Measurements from ENCODE around the gene HRAS. TPM values are rescaled to one million over a fixed set of nuclear protein-coding genes. Genes with fewer than 3 reads are reported as not detected.

Gene HRAS
- total and polyA plus RNA-seq, 10 of the 15 experiments (the other 5 are each of a cell fraction or from before 2014, with no cell fraction given), result 2.8 to 72.4 (median 31.7) TPM

DNA sequence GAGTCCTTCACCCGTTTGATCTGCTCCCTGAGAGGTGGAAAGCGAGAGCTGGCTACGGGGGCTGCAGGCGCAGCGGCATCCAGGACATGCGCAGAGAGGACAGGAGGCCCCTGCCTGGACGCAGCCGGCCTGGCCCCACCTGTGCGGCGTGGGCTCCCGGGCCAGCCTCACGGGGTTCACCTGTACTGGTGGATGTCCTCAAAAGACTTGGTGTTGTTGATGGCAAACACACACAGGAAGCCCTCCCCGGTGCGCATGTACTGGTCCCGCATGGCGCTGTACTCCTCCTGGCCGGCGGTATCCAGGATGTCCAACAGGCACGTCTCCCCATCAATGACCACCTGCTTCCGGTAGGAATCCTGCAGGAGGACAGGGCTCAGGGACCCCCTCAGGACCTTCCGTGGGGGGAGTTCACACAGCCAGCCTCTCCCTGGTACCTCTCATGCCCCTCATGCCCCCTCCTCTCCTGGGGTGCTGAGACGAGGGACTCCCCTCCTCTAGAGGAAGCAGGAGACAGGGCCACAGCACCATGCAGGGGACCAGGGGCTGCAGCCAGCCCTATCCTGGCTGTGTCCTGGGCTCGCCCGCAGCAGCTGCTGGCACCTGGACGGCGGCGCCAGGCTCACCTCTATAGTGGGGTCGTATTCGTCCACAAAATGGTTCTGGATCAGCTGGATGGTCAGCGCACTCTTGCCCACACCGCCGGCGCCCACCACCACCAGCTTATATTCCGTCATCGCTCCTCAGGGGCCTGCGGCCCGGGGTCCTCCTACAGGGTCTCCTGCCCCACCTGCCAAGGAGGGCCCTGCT lies 1.6 kb downstream of the HRAS start:
- H3K4me2 ChIP-seq (ENCODE audit: control insufficient read depth, insufficient read depth), result peak overlapping the region; percentile 89
- ATAC-seq (no peak), DNase-seq (ENCODE audit: low read depth, low spot score) (no peak), FAIRE-seq (no peak)
- ChIA-PET CTCF (interaction anchor here (1.1 kb wide), 1 partner anchor 15 kb away, joined by 8 read pairs; no protein-coding TSS in a partner anchor), RAD21 (ENCODE audit: unreplicated experiment) (no interaction called here), POLR2A (interaction anchor here (1.1 to 2.3 kb wide), 2 partner anchors 26 to 28 kb away, joined by 3 to 6 read pairs; no protein-coding TSS in a partner anchor), SMC1A (ENCODE audit: uncharacterized antibody, unreplicated experiment) (interaction anchor here (2.1 kb wide), 1 partner anchor 15 kb away, joined by 5 read pairs; no protein-coding TSS in a partner anchor)
- H3K9ac ChIP-seq (ENCODE audit: control insufficient read depth, insufficient read depth, low read length), result peak overlapping the region; percentile 85; the same call in 1 of the 2 replicates
- H2AFZ ChIP-seq (ENCODE audit: control insufficient read depth, low read depth, low read length), result no peak overlapping the region
- BruUV-seq (replicated peaks), result TSS peak; percentile 67
- peaks cover 27% of the 10 kb centered on the region for H3K4me1 ChIP-seq (ENCODE audit: control insufficient read depth, insufficient read depth, low read length)
- intact Hi-C loops (cut with micrococcal nuclease; ENCODE audit: unreplicated experiment), result no loop called here
- peaks cover 4% of the 10 kb centered on the region; the same call in 1 of the 2 replicates for H4K20me1 ChIP-seq (ENCODE audit: control insufficient read depth, insufficient read depth)
- no peaks in the 10 kb centered on the region for H3K27me3 ChIP-seq (replicated peaks in 1 of 2; ENCODE audit: control insufficient read depth in 2 of 2, insufficient read depth in 2 of 2, low read length in 1 of 2)
- peak overlapping the region; percentile 90 for H3K4me3 ChIP-seq
- in situ Hi-C loops (cut with MboI), result no loop called here
- H3K9me3 ChIP-seq (replicated peaks; ENCODE audit: control insufficient read depth, insufficient read depth, low read length), result no peaks in the 10 kb centered on the region
- peaks cover 0 to 12% of the 10 kb centered on the region in 2 experiments; a peak in 3 of 4 replicates for H3K36me3 ChIP-seq (ENCODE audit: control insufficient read depth in 2 of 2, insufficient read depth in 2 of 2, low read length in 1 of 2)
- no peak overlapping the region for H3K27ac ChIP-seq (ENCODE audit: control insufficient read depth, insufficient read depth)
- peaks cover 16% of the 10 kb centered on the region for H3K79me2 ChIP-seq (ENCODE audit: control insufficient read depth, insufficient read depth, low read length)
- WGBS (ENCODE audit: insufficient coverage, insufficient replicate concordance, low lambda C conversion rate, missing lambda C conversion rate), result 95% methylated on average over 36 of the region's 37 CpGs
- TF ChIP-seq, protein P1, sequence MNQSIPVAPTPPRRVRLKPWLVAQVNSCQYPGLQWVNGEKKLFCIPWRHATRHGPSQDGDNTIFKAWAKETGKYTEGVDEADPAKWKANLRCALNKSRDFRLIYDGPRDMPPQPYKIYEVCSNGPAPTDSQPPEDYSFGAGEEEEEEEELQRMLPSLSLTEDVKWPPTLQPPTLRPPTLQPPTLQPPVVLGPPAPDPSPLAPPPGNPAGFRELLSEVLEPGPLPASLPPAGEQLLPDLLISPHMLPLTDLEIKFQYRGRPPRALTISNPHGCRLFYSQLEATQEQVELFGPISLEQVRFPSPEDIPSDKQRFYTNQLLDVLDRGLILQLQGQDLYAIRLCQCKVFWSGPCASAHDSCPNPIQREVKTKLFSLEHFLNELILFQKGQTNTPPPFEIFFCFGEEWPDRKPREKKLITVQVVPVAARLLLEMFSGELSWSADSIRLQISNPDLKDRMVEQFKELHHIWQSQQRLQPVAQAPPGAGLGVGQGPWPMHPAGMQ (IDR thresholded peaks at IDR 0.05; ENCODE audit: borderline replicate concordance), result no peak
- TF ChIP-seq CHD4 (IDR thresholded peaks at IDR 0.05) (no peak), DPF2 (IDR thresholded peaks at IDR 0.05) (no peak), RB1 (IDR thresholded peaks at IDR 0.05; ENCODE audit: borderline replicate concordance) (no peak), HCFC1 (IDR thresholded peaks at IDR 0.05; ENCODE audit: low read length) (no peak), LARP7 (IDR thresholded peaks at IDR 0.05) (no peak), HDAC6 (IDR thresholded peaks at IDR 0.05; ENCODE audit: unreplicated experiment) (no peak), SIN3A (IDR thresholded peaks at IDR 0.05; ENCODE audit: low read depth, low read length) (no peak), FOXM1 (IDR thresholded peaks at IDR 0.05; ENCODE audit: low read depth, low read length) (no peak), ZNF24 (IDR thresholded peaks at IDR 0.05) (no peak)
- TF ChIP-seq, protein P2, sequence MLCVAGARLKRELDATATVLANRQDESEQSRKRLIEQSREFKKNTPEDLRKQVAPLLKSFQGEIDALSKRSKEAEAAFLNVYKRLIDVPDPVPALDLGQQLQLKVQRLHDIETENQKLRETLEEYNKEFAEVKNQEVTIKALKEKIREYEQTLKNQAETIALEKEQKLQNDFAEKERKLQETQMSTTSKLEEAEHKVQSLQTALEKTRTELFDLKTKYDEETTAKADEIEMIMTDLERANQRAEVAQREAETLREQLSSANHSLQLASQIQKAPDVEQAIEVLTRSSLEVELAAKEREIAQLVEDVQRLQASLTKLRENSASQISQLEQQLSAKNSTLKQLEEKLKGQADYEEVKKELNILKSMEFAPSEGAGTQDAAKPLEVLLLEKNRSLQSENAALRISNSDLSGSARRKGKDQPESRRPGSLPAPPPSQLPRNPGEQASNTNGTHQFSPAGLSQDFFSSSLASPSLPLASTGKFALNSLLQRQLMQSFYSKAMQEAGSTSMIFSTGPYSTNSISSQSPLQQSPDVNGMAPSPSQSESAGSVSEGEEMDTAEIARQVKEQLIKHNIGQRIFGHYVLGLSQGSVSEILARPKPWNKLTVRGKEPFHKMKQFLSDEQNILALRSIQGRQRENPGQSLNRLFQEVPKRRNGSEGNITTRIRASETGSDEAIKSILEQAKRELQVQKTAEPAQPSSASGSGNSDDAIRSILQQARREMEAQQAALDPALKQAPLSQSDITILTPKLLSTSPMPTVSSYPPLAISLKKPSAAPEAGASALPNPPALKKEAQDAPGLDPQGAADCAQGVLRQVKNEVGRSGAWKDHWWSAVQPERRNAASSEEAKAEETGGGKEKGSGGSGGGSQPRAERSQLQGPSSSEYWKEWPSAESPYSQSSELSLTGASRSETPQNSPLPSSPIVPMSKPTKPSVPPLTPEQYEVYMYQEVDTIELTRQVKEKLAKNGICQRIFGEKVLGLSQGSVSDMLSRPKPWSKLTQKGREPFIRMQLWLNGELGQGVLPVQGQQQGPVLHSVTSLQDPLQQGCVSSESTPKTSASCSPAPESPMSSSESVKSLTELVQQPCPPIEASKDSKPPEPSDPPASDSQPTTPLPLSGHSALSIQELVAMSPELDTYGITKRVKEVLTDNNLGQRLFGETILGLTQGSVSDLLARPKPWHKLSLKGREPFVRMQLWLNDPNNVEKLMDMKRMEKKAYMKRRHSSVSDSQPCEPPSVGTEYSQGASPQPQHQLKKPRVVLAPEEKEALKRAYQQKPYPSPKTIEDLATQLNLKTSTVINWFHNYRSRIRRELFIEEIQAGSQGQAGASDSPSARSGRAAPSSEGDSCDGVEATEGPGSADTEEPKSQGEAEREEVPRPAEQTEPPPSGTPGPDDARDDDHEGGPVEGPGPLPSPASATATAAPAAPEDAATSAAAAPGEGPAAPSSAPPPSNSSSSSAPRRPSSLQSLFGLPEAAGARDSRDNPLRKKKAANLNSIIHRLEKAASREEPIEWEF (IDR thresholded peaks at IDR 0.05; ENCODE audit: insufficient replicate concordance, low read depth, low read length), result no peak
- TF ChIP-seq, protein P3, sequence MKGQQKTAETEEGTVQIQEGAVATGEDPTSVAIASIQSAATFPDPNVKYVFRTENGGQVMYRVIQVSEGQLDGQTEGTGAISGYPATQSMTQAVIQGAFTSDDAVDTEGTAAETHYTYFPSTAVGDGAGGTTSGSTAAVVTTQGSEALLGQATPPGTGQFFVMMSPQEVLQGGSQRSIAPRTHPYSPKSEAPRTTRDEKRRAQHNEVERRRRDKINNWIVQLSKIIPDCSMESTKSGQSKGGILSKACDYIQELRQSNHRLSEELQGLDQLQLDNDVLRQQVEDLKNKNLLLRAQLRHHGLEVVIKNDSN (IDR thresholded peaks at IDR 0.05; ENCODE audit: borderline replicate concordance, extremely low read length, insufficient read depth, low read depth, low read length), result no peak
- TF ChIP-seq, protein P4, sequence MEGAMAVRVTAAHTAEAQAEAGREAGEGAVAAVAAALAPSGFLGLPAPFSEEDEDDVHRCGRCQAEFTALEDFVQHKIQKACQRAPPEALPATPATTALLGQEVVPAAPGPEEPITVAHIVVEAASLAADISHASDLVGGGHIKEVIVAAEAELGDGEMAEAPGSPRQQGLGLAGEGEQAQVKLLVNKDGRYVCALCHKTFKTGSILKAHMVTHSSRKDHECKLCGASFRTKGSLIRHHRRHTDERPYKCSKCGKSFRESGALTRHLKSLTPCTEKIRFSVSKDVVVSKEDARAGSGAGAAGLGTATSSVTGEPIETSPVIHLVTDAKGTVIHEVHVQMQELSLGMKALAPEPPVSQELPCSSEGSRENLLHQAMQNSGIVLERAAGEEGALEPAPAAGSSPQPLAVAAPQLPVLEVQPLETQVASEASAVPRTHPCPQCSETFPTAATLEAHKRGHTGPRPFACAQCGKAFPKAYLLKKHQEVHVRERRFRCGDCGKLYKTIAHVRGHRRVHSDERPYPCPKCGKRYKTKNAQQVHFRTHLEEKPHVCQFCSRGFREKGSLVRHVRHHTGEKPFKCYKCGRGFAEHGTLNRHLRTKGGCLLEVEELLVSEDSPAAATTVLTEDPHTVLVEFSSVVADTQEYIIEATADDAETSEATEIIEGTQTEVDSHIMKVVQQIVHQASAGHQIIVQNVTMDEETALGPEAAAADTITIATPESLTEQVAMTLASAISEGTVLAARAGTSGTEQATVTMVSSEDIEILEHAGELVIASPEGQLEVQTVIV (IDR thresholded peaks at IDR 0.05; ENCODE audit: borderline replicate concordance, partially characterized antibody), result no peak
